HG02759 (cell line): ENCODE data around the gene SCG5.
"Not testable (repeated sequence)": the region's sequence is repeated elsewhere in the genome, so short reads cannot be mapped to it uniquely, and the experiment has no call there.

ENCODE experiments used
- ATAC-seq: cut with Tn5 transposase; IDR thresholded peaks from one replicate; pipeline ENCODE4 v1.9.1; 2021; ENCODE audit warnings: mild to moderate bottlenecking, moderate library complexity; ENCODE audit not compliant: unreplicated experiment

The SCG5 gene

GRCh38 chr15:32641517-32642059 is at the start of gene SCG5:
SCG5 (plus strand) TSS chr15:32641710; CDS start chr15:32643593, 1,883 bp downstream.
- ATAC-seq = no peak

- ATAC-seq = not testable (repeated sequence)
Measured at GRCh38 chr15:32593151-32593550, 48.4 kb upstream of the SCG5 start, which contains the start of gene GOLGA8N. GOLGA8N (plus strand) TSS chr15:32593456.

GRCh38 chr15:32609518-32609917 is 32.0 kb upstream of the SCG5 start:
- ATAC-seq = not testable (repeated sequence)

GRCh38 chr15:32610719-32611118 is 30.8 kb upstream of the SCG5 start:
- ATAC-seq = not testable (repeated sequence)

GRCh38 chr15:32614712-32615050 is 26.8 kb upstream of the SCG5 start:
- peak; percentile 34 for ATAC-seq

- ATAC-seq = peak; percentile 76
Measured at GRCh38 chr15:32615051-32615870, 26.2 kb upstream of the SCG5 start, which contains the start of gene ARHGAP11A. ARHGAP11A (plus strand) TSS chr15:32615504; CDS start chr15:32616212, 708 bp downstream.

GRCh38 chr15:32615871-32616426 is 25.6 kb upstream of the SCG5 start:
- peak; percentile 17 for ATAC-seq

GRCh38 chr15:32636410-32636809 is 5.1 kb upstream of the SCG5 start:
- ATAC-seq = no peak

GRCh38 chr15:32636908-32637567 is 4.5 kb upstream of the SCG5 start:
- peak; percentile 39 for ATAC-seq

GRCh38 chr15:32637704-32638103 is 3.8 kb upstream of the SCG5 start:
- ATAC-seq = no peak

GRCh38 chr15:32642667-32643435 is 1.3 kb downstream of the SCG5 start:
- no peak for ATAC-seq

GRCh38 chr15:32643907-32644445 is 2.5 kb downstream of the SCG5 start:
- no peak for ATAC-seq

GRCh38 chr15:32646291-32646690 is 4.8 kb downstream of the SCG5 start:
- no peak for ATAC-seq

GRCh38 chr15:32649342-32649741 is 7.8 kb downstream of the SCG5 start:
- no peak for ATAC-seq

GRCh38 chr15:32651229-32651837 is 9.8 kb downstream of the SCG5 start:
- ATAC-seq = peak; percentile 78

GRCh38 chr15:32652178-32652577 is 10.7 kb downstream of the SCG5 start:
- ATAC-seq = no peak

- no peak for ATAC-seq
Measured at GRCh38 chr15:32656091-32656490, 14.6 kb downstream of the SCG5 start.

- no peak for ATAC-seq
Measured at GRCh38 chr15:32656496-32656895, 15.0 kb downstream of the SCG5 start.

- ATAC-seq = peak; percentile 59
Measured at GRCh38 chr15:32657198-32657883, 15.8 kb downstream of the SCG5 start.
